Thoracic aorta (tissue), 2 donors: ENCODE results near the gene GABRA4. TPM values are rescaled to one million over a fixed set of nuclear protein-coding genes. Genes with fewer than 3 reads are reported as not detected.

Source experiments
- ATAC-seq: fragments of 150-250 bp; one replicate; pipeline ENCODE4 v1.8.0; 2017; ENCODE audit warnings: low read depth; ENCODE audit not compliant: insufficient number of reproducible peaks, low FRiP score
- DNase-seq: peaks from one replicate; pipeline ENCODE4 v3.0.0-alpha.2; 2020; ENCODE audit warnings: low spot score
- H3K27ac ChIP-seq, 2 donors: fragments of 200-600 bp; sonication (generic); 1 replicate in 1 of 2; 2 replicates in 1 of 2; pipeline ENCODE4 v1.5.1; 2016; ENCODE audit warnings: mild to moderate bottlenecking in 2 of 2, moderate library complexity in 2 of 2
- H3K27me3 ChIP-seq: fragments of 200-600 bp; sonication (generic); replicated peaks from 2 replicates; pipeline ENCODE4 v1.6.0; 2016; ENCODE audit warnings: mild to moderate bottlenecking; ENCODE audit not compliant: insufficient read depth
- H3K36me3 ChIP-seq: fragments of 200-600 bp; sonication (generic); one replicate; pipeline ENCODE4 v1.5.1; 2016
- H3K4me1 ChIP-seq, 2 donors: fragments of 200-600 bp; sonication (generic); 1 replicate in 1 of 2; 2 replicates in 1 of 2; pipeline versions ENCODE4 v1.5.1 to v1.6.0; 2016; ENCODE audit warnings: low read depth in 2 of 2, mild to moderate bottlenecking in 1 of 2; ENCODE audit not compliant: control insufficient read depth in 1 of 2
- H3K4me3 ChIP-seq: fragments of 200-600 bp; sonication (generic); 2 replicates; pipeline ENCODE4 v1.5.1; 2016; ENCODE audit warnings: mild to moderate bottlenecking
- H3K9me3 ChIP-seq: fragments of 200-600 bp; sonication (generic); 2 replicates; pipeline ENCODE4 v1.5.1; 2016
- total RNA-seq, 2 donors: library from RNA; depleted of rRNA; stranded (reverse); fragments of >200 nt; gene quantifications; one replicate each; pipeline versions ENCODE4 v1.1.0 to v1.2.3, GENCODE V29; 2016
- TF ChIP-seq, protein P1 (sequence below): fragments of 200-600 bp; sonication (generic); IDR thresholded peaks from one replicate; pipeline ENCODE4 v1.5.1; 2019; ENCODE audit warnings: antibody characterized with exemption

GABRA4 gene
- total RNA-seq, 2 donors from 2014 or later, result 0.14 TPM; not detected in 1

DNA sequence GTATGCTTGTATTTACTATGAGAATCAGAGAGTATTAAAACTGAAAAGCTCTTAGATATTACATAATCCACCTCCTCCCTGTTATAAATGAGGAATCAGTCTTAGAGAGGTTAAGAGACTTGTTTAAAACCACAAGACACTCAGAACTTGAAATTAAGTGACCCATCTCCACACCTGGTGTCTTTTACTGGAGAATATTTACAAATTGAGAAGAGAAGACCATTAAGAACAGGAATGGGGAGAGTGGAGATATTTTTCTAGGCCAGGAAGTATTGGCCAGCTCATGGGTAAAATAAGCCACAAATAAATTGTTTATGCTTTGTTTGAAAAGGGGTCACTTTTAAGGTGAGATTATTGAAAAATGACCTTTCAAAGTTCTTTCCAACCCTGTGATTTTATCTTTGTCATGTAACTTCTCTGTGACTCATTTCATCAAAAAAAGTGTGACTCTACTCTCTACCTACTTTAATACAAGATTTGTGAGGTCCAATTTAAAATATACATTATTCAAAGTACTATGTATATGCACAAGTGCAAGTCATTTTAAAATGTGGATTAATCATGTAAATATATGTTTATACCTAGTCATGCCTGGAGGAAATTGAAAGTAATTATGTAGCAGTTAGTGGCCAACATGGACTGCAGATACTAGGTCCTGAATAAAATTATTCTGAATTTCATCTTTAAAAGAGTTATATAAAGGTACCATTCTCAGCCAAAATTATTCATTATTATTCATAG, 68.4 kb downstream of the GABRA4 start:
- H3K27ac ChIP-seq, result no peak overlapping the region
- no peaks in the 10 kb centered on the region for H3K36me3 ChIP-seq
- TF ChIP-seq, protein P1, sequence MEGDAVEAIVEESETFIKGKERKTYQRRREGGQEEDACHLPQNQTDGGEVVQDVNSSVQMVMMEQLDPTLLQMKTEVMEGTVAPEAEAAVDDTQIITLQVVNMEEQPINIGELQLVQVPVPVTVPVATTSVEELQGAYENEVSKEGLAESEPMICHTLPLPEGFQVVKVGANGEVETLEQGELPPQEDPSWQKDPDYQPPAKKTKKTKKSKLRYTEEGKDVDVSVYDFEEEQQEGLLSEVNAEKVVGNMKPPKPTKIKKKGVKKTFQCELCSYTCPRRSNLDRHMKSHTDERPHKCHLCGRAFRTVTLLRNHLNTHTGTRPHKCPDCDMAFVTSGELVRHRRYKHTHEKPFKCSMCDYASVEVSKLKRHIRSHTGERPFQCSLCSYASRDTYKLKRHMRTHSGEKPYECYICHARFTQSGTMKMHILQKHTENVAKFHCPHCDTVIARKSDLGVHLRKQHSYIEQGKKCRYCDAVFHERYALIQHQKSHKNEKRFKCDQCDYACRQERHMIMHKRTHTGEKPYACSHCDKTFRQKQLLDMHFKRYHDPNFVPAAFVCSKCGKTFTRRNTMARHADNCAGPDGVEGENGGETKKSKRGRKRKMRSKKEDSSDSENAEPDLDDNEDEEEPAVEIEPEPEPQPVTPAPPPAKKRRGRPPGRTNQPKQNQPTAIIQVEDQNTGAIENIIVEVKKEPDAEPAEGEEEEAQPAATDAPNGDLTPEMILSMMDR, result no peak
- no peaks in the 10 kb centered on the region for H3K27me3 ChIP-seq
- ATAC-seq (no peak), DNase-seq (no peak)
- no peaks in the 10 kb centered on the region for H3K4me1 ChIP-seq
- no peak overlapping the region for H3K4me3 ChIP-seq
- H3K9me3 ChIP-seq, result no peaks in the 10 kb centered on the region

DNA sequence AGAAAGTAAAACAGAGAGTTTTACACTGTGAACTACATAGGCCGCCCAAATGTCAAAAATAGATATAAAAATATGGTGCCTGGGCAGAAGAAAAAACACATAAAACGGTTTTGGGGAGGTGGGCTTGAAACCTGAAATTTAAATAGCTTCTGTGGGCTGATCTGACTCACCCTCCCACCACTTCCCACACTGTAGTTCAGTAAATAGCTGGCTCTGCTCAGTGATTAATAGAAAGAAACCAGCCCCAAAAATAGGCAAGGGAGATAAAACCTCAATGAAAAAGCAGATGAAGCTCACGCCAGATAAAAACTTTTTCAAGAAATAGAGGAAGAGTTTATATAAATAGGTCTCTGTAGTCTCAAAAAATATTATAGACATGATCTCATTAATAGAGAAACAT, 71.2 kb downstream of the GABRA4 start:
- H3K27ac ChIP-seq, result no peak overlapping the region
- no peaks in the 10 kb centered on the region for H3K9me3 ChIP-seq
- H3K4me3 ChIP-seq, result no peak overlapping the region
- no peaks in the 10 kb centered on the region for H3K36me3 ChIP-seq
- TF ChIP-seq, protein P1, result no peak
- H3K27me3 ChIP-seq, result no peaks in the 10 kb centered on the region
- H3K4me1 ChIP-seq, result no peaks in the 10 kb centered on the region
- ATAC-seq (no peak), DNase-seq (no peak)

DNA sequence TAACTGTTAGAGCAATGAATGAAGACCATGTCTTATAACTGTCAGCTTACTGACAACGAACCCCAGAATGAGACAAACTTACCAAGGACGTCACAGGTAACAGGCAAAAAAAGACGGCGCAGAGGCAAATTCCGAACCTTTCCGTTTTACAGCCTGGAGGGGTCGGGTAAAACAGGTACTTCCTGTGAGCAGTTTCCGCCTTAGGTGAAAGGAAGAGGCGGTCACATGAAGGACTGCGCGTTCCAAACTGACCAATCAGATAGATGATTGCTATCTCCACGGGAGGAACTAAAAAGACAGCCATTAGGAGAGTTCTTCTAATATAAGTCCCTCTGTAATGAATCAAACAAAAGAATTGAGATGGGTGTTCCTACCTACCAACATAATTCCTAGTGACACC, 84.3 kb downstream of the GABRA4 start, which contains the start of gene COX7B2:
COX7B2 (minus strand) TSS at position 168 of the 400 bp plus-strand sequence. CDS start 174,053 bp downstream, outside the sequence.
- DNase-seq (no peak), ATAC-seq (no peak)
- Histone ChIP-seq H3K36me3 (no peaks in the 10 kb centered on the region), H3K9me3 (no peaks in the 10 kb centered on the region), H3K27ac (no peak within 1 kb of the TSS), H3K4me1 (no peaks in the 10 kb centered on the region), H3K27me3 (no peaks in the 10 kb centered on the region), H3K4me3 (no peak within 1 kb of the TSS)
- TF ChIP-seq, protein P1, result no peak

DNA sequence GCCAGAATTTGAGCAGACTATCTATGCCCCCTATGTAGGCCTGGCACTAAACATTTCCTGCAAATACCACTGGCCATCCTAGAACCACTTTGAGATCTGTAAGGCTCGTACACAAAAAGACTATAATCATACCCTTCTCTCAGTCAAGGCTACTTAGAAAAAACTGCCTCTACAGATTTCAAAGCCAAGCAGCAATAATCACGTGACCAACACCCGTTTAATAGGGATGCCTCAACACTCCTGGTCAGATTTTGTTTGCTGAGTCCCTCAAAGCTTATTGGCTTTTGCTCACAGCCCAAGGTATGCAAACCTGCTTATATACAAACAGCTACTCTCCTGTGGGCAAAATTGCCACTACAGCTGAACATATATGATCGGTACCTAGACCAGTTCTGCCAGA, 85.2 kb downstream of the GABRA4 start:
- Histone ChIP-seq H3K27ac (no peak overlapping the region), H3K27me3 (no peaks in the 10 kb centered on the region), H3K9me3 (no peaks in the 10 kb centered on the region), H3K36me3 (no peaks in the 10 kb centered on the region), H3K4me3 (no peak overlapping the region), H3K4me1 (no peaks in the 10 kb centered on the region)
- DNase-seq (no peak), ATAC-seq (no peak)
- TF ChIP-seq, protein P1, result no peak

DNA sequence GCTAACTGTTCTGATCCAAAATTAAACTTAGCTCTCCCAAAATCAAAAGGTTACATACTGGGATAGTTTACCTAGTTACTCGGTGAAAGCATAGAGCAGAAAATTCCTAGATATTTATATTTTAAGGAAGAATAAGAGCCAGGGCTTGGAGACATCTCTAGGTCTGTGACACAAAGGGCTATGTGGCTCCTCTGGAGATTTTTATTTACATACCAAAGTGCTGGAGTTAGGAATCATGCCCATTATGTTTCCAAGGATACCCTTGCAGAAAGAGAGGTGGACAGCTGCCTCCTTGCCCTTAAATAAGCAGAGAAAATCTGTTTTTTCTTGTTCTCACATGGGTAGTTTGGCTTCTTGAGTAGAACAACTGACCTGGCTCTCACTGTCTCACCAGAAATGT, 93.3 kb downstream of the GABRA4 start:
- no peak overlapping the region for H3K4me3 ChIP-seq
- H3K36me3 ChIP-seq, result no peaks in the 10 kb centered on the region
- H3K9me3 ChIP-seq, result no peaks in the 10 kb centered on the region
- H3K27ac ChIP-seq, result no peak overlapping the region
- ATAC-seq (no peak), DNase-seq (no peak)
- no peaks in the 10 kb centered on the region for H3K27me3 ChIP-seq
- TF ChIP-seq, protein P1, result no peak
- H3K4me1 ChIP-seq, result no peaks in the 10 kb centered on the region
